Right forelimb (tissue), 1 donor: ENCODE results near the gene FAM20C.

Source experiments
- DNase-seq: peaks from one replicate; pipeline ENCODE4 v3.0.0-alpha.2; 2018

Gene FAM20C

GRCh38 chr7:159370-160270 is 32.8 kb upstream of the FAM20C start:
- DNase-seq = no peak

- no peak for DNase-seq
These were observed 31.2 kb upstream of the FAM20C start for GRCh38 chr7:160958-161725.

- DNase-seq = no peak
These were observed 29.6 kb upstream of the FAM20C start for GRCh38 chr7:162632-163297.

- no peak for DNase-seq
These were observed 29.1 kb upstream of the FAM20C start for GRCh38 chr7:163298-163695.

GRCh38 chr7:163971-164881 is 28.1 kb upstream of the FAM20C start:
- DNase-seq = no peak

DNA sequence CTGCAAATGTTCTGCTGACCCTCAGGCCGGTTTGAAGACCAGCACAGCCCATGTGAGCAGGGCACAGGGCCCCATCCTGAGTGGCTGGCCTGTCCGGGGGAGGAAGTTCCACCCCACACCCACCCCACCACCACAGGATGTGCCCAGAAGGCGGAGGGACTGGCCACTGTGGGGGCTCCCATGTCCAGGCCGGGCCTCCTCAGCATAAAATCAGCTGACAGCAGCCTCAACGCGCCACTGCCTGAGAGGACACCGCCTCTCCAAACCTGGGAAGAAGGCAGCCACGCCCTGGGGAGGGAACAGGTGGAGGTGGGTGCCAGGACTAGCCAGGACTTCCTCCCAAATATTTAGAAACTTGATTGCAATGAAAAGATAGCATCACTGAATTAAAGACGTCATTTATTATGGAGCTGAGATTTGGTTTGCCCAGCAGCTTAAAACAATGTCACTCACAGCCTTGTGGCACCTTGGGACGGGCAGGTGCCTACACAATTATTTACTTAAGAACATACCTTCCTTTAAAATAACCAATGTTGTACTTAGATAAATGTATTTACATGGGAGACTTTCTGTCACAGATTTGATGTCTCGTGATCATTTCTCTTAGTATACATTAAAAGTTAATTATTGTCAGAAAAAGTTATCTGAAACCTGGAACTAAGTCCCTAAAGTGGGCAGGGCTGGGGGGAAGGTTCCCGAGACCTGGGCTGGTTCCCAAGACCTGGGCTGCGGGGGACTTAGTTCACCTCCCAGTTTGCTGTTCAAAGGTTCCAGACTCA is 27.3 kb upstream of the FAM20C start:
- no peak for DNase-seq

- DNase-seq = no peak
These were observed 26.6 kb upstream of the FAM20C start for GRCh38 chr7:165661-166337.

DNA sequence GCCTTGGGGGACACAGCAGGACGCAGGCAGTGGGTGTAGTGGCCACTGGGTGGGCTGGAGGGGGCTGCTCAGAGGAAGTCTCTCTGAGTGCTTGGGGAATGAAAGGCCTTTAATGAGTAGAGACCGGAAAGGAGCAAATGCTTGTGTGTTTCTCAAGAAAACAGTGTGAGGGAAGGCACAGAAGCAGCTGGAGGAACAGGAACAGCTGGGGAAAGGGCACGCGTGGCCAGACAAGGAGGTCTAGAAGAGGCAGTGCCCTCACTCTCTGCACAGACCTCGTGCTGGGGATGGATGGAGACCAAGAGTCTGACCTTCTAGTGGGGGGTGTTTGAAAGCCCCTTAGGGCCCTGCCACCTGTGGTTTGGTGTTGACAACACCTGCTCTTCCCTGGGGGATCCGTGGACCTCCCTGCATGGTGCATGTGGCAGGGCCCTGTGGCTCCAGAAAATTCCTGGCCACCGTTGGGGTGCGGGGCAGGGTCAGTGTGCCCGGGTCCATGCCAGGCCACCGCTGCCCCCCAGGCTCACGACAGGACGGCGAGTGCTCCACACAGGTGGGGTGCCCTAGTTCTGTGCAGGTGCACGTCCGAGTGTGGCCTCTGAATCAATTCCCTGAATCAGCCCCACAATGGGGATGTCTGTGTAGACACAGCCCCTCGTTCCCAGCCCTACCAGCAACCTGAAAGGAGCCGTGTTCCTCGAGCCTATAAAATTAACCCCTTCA is 25.9 kb upstream of the FAM20C start:
- no peak for DNase-seq

DNA sequence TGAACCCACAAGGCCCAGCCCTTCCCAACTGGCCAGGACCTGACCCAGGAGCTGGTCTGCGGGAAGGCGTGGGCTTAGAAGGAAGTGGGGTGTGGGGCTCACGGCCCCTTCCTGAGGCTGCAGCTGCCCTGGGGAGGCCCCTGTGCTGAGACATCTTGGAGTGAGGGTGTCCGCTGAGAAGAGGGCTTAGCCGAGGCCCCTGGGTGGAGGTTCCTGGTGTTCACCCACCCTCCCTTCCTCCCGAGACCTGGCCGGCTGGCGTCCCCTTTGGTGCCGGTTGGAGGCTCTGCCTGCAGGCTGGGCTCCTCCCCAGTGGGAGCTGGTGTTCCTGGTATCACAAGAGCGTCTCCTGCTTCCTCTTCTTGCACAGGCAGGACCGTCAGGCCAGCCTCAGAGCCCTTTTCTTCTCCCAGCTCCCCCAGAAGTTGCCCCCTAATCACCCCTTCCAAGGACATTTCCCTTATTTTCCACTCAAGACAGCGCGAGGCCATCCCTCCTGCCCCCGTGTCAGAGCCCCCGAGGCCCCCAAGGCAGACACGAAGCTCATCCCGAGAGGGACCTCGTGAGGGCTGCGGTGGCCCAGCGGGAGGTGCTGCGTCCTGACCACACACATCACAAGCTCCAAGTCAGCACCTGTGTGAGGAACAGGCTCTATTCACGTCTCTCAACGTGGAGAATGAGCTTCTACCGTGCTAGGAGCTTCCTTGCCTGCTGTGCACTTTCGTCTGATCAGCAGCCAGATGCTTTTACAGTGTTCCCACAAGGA is 25.1 kb upstream of the FAM20C start:
- no peak for DNase-seq

DNA sequence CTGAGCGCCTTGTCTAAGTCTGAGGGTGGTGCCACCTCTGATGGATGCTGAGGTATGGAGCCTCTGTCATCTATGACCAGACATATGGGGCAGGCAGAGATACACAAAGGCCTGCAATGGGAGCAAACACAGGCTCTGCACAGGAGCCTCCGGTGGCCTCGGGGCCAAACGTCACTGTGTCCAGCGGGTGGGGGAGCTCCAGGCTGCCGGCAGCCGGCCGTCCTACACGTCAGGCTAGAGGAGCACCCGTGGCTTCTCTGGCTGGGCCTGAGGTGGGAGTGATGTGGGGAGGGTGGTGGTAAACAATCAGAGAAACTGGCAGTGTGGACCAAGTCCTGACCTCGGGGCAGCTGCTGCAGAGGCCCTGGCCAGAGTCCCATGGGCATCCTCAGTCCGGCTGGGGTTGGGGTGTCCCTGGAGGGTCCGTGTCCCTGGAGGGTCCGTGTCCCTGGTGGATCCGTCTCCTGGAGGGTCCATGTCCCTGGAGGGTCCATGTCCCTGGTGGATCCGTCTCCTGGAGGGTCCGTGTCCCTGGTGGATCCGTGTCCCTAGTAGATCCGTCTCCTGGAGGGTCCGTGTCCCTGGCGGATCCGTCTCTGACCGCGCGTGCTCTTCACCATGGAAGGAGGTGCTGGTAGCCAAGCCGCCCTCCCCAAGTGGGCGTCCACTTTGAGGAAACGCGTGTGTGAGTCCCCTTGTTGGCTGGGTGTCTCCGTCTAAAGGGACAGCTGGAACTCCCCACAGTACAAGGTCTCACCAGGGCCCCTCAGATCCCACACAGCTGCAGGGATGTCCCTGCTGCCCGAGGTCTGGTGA is 24.2 kb upstream of the FAM20C start:
- DNase-seq = no peak

DNA sequence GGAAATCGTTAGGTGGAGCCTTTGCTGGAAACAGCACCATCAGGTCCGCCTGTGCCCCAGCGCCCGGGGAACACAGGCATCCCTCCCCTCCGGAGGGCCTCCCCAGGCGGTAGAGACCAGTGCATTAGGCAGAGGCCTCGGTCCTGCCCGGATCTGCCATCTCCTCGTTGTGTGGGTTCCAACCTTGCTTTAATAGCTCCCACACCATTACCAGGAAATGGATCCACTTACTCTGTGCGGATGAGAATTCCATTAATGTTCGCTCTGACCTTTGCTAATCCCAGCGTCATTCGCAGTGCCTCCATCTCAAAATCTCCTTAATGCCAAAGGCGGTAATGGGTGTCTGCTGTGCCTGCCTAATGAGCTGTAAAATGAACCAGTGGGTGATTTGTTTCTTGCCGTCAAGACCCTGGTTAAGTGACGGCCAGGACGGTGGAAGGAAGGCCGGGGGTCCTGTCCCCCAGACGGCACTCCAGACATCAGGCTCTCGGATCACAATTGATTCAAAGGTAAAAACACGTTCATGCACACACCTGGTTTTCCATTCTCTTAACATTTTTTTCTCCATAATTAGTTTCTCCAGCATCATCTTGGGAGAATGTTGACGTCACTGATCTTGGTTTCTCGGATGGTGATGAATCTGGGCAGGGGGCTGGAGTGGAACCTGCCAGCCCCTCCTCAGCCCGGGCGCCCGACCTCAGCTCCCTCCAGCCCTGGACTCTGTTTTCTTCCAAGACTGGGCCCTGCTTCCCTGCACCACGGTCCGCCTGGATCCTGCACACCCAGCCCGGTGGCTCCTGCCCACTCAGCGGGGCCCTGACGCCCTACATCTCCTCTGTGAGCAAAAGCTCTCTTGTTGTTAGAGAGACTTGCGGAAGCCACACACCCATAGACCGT is 22.8 kb upstream of the FAM20C start:
- no peak for DNase-seq

DNA sequence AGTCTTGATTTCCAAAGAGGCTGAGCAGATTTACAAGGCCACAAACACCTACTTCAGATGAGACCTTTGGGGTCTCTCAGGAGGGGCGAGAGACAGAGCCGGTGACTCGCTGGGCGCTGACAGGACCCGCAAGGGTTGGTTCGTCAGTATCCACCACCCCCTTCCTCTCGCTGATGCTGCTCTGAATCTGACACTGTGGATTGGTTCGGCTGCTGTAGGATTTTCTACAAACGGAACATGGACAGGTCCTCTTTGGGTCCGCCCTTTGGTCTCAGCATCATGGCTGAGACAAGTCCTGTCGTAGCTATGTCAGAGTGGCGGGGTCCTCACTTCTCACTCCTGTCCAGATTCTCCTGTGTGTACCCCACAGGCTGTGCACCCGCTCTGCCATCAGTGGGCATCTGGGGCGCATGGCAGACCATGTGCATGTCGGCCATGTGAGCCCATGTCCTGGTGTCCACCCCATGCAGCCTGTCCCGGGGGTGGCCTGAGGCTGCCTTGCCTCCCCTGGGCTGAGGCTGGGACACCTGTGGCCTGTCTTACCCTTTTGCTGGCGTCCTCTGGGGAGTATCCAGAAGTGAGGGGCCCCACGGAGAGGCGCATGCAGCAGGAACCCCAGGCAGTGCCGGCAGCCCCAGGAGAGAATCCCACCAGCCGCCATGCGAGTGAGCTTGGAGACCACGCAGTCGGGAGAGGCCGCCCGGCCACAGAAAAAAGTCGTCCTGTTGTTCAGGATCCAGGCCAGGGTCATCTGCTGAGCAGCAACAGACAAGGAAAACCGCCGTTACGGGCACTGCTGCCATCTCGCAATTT is 21.6 kb upstream of the FAM20C start:
- DNase-seq = no peak

DNA sequence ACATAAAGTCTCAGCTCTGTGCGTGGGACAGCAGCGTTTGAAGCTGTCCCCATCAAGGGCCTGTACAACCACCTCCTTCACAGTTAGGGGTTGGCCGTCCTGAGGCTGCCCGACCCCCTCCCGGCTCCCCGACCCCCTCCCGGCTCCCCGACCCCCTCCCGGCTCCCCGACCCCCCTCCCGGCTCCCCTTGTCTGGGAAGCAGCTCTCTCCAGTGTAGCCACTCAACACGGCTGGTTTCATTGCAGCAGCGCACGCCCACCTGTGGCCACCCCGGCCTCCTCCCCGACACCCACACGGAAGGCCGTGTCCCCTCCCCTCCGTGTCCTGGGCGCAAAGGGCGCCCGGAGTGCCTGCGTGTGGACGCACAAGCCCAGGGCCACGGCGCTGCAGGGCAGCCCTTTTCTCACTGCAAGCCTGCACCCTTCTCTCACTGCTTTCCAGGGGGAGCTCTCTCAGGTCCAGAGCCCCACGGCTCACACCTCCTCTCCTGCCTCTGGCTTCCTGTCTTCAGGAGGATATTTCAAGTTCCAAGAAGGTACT is 20.9 kb upstream of the FAM20C start:
- DNase-seq = no peak

GRCh38 chr7:171912-172515 is 20.4 kb upstream of the FAM20C start:
- DNase-seq = no peak

- DNase-seq = no peak
These were observed 19.0 kb upstream of the FAM20C start for GRCh38 chr7:173209-173918.
